IMR-90 (cell line): Measurements from ENCODE around the gene BCAS3. TPM values are rescaled to one million over a fixed set of nuclear protein-coding genes. Genes with fewer than 3 reads are reported as not detected.

Experiments used
- ATAC-seq: fragments of 200-7000 bp; cut with Tn5 transposase; 2 replicates; pipeline ENCODE4 v1.9.1; 2020; ENCODE audit warnings: low read depth, mild to moderate bottlenecking, moderate library complexity
- BruUV-seq: library from RNA; stranded (reverse); fragments of 400-500 nt; replicated peaks from 2 replicates; lab custom pipeline; 2021; lab: Mats Ljungman, UMichigan
- CTCF ChIA-PET: fragments of 300-600 bp; formaldehyde crosslinking; extraction: SDS; loops from one replicate; lab custom pipeline; 2021; ENCODE audit warnings: antibody characterized with exemption; lab: Yijun Ruan, JAX
- POLR2A ChIA-PET: fragments of 300-600 bp; sonication (Branson Sonifier 250); formaldehyde crosslinking; loops from one replicate; lab custom pipeline; 2022; ENCODE audit warnings: antibody characterized with exemption; ENCODE audit not compliant: unreplicated experiment; lab: Charles Lee
- DNase-seq: peaks from one replicate; pipeline ENCODE4 v3.0.0; 2013
- H2AFZ ChIP-seq: replicated peaks from 2 replicates; pipeline ENCODE3; 2013; ENCODE audit warnings: low read length, mild to moderate bottlenecking; ENCODE audit not compliant: poor library complexity
- H2AK5ac ChIP-seq: 2 replicates; pipeline ENCODE4 v1.6.1; 2013; ENCODE audit warnings: low read depth, low read length, inconsistent platforms
- H2AK9ac ChIP-seq: replicated peaks from 2 replicates; pipeline ENCODE3; 2013; ENCODE audit warnings: mild to moderate bottlenecking, low read depth, low read length, moderate library complexity; ENCODE audit not compliant: poor library complexity
- H2BK120ac ChIP-seq: 2 replicates; pipeline ENCODE4 v1.6.1; 2013; ENCODE audit warnings: low read depth, low read length, inconsistent platforms
- H2BK15ac ChIP-seq: 3 replicates; pipeline ENCODE4 v1.6.1; 2013; ENCODE audit warnings: low read depth, low read length, inconsistent platforms
- H2BK20ac ChIP-seq: 2 replicates; pipeline ENCODE4 v1.6.1; 2013; ENCODE audit warnings: low read depth, mild to moderate bottlenecking, inconsistent platforms, low read length, moderate library complexity
- H2BK5ac ChIP-seq: 2 replicates; pipeline ENCODE4 v1.6.1; 2013; ENCODE audit warnings: mild to moderate bottlenecking, low read depth, low read length, inconsistent platforms; ENCODE audit not compliant: poor library complexity, severe bottlenecking
- H3K14ac ChIP-seq: replicated peaks from 2 replicates; pipeline ENCODE4 v1.6.1; 2013; ENCODE audit warnings: low read depth, low read length, inconsistent platforms
- H3K18ac ChIP-seq: 2 replicates; pipeline ENCODE4 v1.6.1; 2013; ENCODE audit warnings: low read depth, low read length, control low read depth
- H3K23ac ChIP-seq: 2 replicates; pipeline ENCODE4 v1.6.1; 2013; ENCODE audit warnings: low read depth, low read length, inconsistent platforms
- H3K27ac ChIP-seq: 2 replicates; pipeline ENCODE4 v1.5.1; 2013; ENCODE audit warnings: mild to moderate bottlenecking, control low read depth, low read length; ENCODE audit not compliant: insufficient read depth
- H3K27me3 ChIP-seq: 2 replicates; pipeline ENCODE4 v1.6.1; 2013; ENCODE audit warnings: low read length; ENCODE audit not compliant: control insufficient read depth, insufficient read depth
- H3K36me3 ChIP-seq: 2 replicates; pipeline ENCODE4 v1.6.1; 2013; ENCODE audit warnings: low read length, mixed read lengths; ENCODE audit not compliant: control insufficient read depth, insufficient read depth
- H3K4ac ChIP-seq: 2 replicates; pipeline ENCODE4 v1.6.1; 2013; ENCODE audit warnings: low read depth, low read length, inconsistent platforms
- H3K4me1 ChIP-seq: 2 replicates; pipeline ENCODE4 v1.6.1; 2013; ENCODE audit warnings: low read length, mixed read lengths; ENCODE audit not compliant: control insufficient read depth, insufficient read depth
- H3K4me2 ChIP-seq: 2 replicates; pipeline ENCODE4 v1.6.1; 2013; ENCODE audit warnings: low read depth, mild to moderate bottlenecking, control low read depth, low read length, moderate library complexity
- H3K4me3 ChIP-seq: 2 replicates; pipeline ENCODE4 v1.5.1; 2013; ENCODE audit warnings: low read depth, mild to moderate bottlenecking, control low read depth, low read length, moderate library complexity; ENCODE audit not compliant: insufficient read depth
- H3K56ac ChIP-seq: 2 replicates; pipeline ENCODE4 v1.6.1; 2013; ENCODE audit warnings: low read length, inconsistent platforms; ENCODE audit not compliant: insufficient read depth; ENCODE audit errors: extremely low read depth
- H3K79me1 ChIP-seq, 2 experiments: 2 replicates each; pipeline ENCODE4 v1.6.1; 2013; ENCODE audit warnings: low read length in 2 of 2, inconsistent platforms in 1 of 2, low read depth in 1 of 2
- H3K9ac ChIP-seq: 2 replicates; pipeline ENCODE4 v1.6.1; 2013; ENCODE audit warnings: low read depth, low read length, control low read depth
- H3K9me1 ChIP-seq: 2 replicates; pipeline ENCODE4 v1.6.1; 2013; ENCODE audit warnings: low read length, inconsistent platforms; ENCODE audit not compliant: insufficient read depth
- H3K9me3 ChIP-seq: 2 replicates; pipeline ENCODE4 v1.6.1; 2013; ENCODE audit warnings: low read length; ENCODE audit not compliant: control insufficient read depth, insufficient read depth
- H4K20me1 ChIP-seq: 2 replicates; pipeline ENCODE4 v1.6.1; 2013; ENCODE audit warnings: low read length, inconsistent platforms; ENCODE audit not compliant: insufficient read depth
- H4K5ac ChIP-seq: 2 replicates; pipeline ENCODE4 v1.6.1; 2013; ENCODE audit warnings: mild to moderate bottlenecking, low read depth, low read length, control low read depth
- H4K8ac ChIP-seq, 2 experiments: 2 replicates each; pipeline ENCODE4 v1.6.1; 2013; ENCODE audit warnings: low read depth in 2 of 2, low read length in 2 of 2, control low read depth in 1 of 2, inconsistent platforms in 1 of 2
- H4K91ac ChIP-seq: 2 replicates; pipeline ENCODE4 v1.6.1; 2013; ENCODE audit warnings: low read depth, low read length, inconsistent platforms; ENCODE audit not compliant: insufficient read depth
- BHLHE40 ChIP-seq: fragments of 150-350 bp; IDR thresholded peaks from 2 replicates; pipeline ENCODE4 v1.6.1; 2016; ENCODE audit warnings: mild to moderate bottlenecking, low read depth, low read length
- CEBPB ChIP-seq: IDR thresholded peaks from 2 replicates; pipeline ENCODE4 v1.6.1; 2012; ENCODE audit warnings: low read depth, low read length, improper control_type of control experiment
- CHD1 ChIP-seq: IDR thresholded peaks from 2 replicates; pipeline ENCODE4 v1.6.1; 2012; ENCODE audit warnings: low read depth, low read length, improper control_type of control experiment
- FOS ChIP-seq: fragments of 150-350 bp; IDR thresholded peaks from 2 replicates; pipeline ENCODE4 v1.6.1; 2016; ENCODE audit warnings: low read depth, low read length
- MAFK ChIP-seq: IDR thresholded peaks from 2 replicates; pipeline ENCODE4 v1.6.1; 2012; ENCODE audit warnings: low read depth, low read length, improper control_type of control experiment
- MAZ ChIP-seq: IDR thresholded peaks from 2 replicates; pipeline ENCODE4 v1.6.1; 2012; ENCODE audit warnings: low read depth, mild to moderate bottlenecking, low read length, improper control_type of control experiment, moderate library complexity, borderline replicate concordance
- MXI1 ChIP-seq: IDR thresholded peaks from 2 replicates; pipeline ENCODE4 v1.6.1; 2012; ENCODE audit warnings: low read depth, mild to moderate bottlenecking, low read length, moderate library complexity, borderline replicate concordance
- NFE2L2 ChIP-seq: fragments of 150-350 bp; IDR thresholded peaks from 2 replicates; pipeline ENCODE4 v1.6.1; 2016; ENCODE audit warnings: low read depth, mild to moderate bottlenecking, low read length
- POLR2A ChIP-seq: IDR thresholded peaks from 2 replicates; pipeline ENCODE4 v1.6.1; 2012; ENCODE audit warnings: mild to moderate bottlenecking, low read depth, low read length
- RAD21 ChIP-seq: IDR thresholded peaks from 2 replicates; pipeline ENCODE4 v1.6.1; 2012; ENCODE audit warnings: low read length, improper control_type of control experiment
- RCOR1 ChIP-seq: IDR thresholded peaks from 2 replicates; pipeline ENCODE4 v1.6.1; 2012; ENCODE audit warnings: mild to moderate bottlenecking, low read length, improper control_type of control experiment; ENCODE audit not compliant: insufficient replicate concordance
- RFX5 ChIP-seq: IDR thresholded peaks from 2 replicates; pipeline ENCODE4 v1.8.0; 2012; ENCODE audit warnings: low read depth, mild to moderate bottlenecking, low read length, moderate library complexity
- SMC3 ChIP-seq: fragments of 150-350 bp; IDR thresholded peaks from 2 replicates; pipeline ENCODE4 v1.6.1; 2016; ENCODE audit warnings: low read depth, mild to moderate bottlenecking, antibody characterized with exemption, low read length, moderate library complexity
- USF2 ChIP-seq: fragments of 150-350 bp; IDR thresholded peaks from 2 replicates; pipeline ENCODE4 v1.6.1; 2017; ENCODE audit warnings: mild to moderate bottlenecking, antibody characterized with exemption, low read length, low read depth
- WGBS, 2 experiments: methylation state at CpG; one replicate each; pipeline versions ENCODE4 v1.1.5 to v1.1.7; 2013; ENCODE audit warnings: missing lambda C conversion rate in 2 of 2; ENCODE audit not compliant: insufficient read length in 1 of 2; ENCODE audit errors: extremely low coverage in 2 of 2; 5-methylcytosine and 5-hydroxymethylcytosine counted together
- dilution Hi-C: fragments of 300-500 bp; cut with HindIII; formaldehyde crosslinking; loops from one replicate; pipeline ENCODE4 v1.14.3; 2018; ENCODE audit warnings: low sequenced_read_pairs; ENCODE audit not compliant: unreplicated experiment
- in situ Hi-C: fragments of 300-500 bp; cut with MboI; formaldehyde crosslinking; loops from 3 replicates; pipeline ENCODE4 v1.14.3; 2019; ENCODE audit warnings: low sequenced_read_pairs, inconsistent platforms, mixed read lengths
- intact Hi-C: fragments of 100-400 bp; cut with micrococcal nuclease; formaldehyde crosslinking; loops from 2 replicates; pipeline ENCODE4 v1.10.0; 2022
- polyA plus RNA-seq, 3 experiments: library from polyadenylated mRNA; depleted of rRNA; stranded (reverse); fragments of >200 nt; gene quantifications; 2 replicates each; pipeline ENCODE4 v1.2.3, GENCODE V29; 2012; ENCODE audit warnings: low replicate concordance in 1 of 3
- total RNA-seq: library from RNA; depleted of rRNA; stranded (reverse); fragments of >200 nt; gene quantifications from 2 replicates; pipeline ENCODE4 v1.2.3, GENCODE V29; 2012
- TF ChIP-seq, protein P1 (sequence below): fragments of 150-350 bp; IDR thresholded peaks from 2 replicates; pipeline ENCODE4 v1.6.1; 2016; ENCODE audit warnings: low read depth, mild to moderate bottlenecking, low read length, moderate library complexity, borderline replicate concordance
- TF ChIP-seq, protein P2 (sequence below): conservative IDR thresholded peaks from 2 replicates; pipeline ENCODE4 v1.5.1; 2012; ENCODE audit warnings: mild to moderate bottlenecking, low read depth, low read length, improper control_type of control experiment

The BCAS3 gene
- total and polyA plus RNA-seq, 2 of the 4 experiments (the other 2 are of a cell fraction): 6.3 to 27.1 TPM

GRCh38 chr17:60891149-60891548 is 213.5 kb downstream of the BCAS3 start:
- ChIA-PET POLR2A (no interaction called here), CTCF (no interaction called here)
- Histone ChIP-seq H2BK15ac (no peak overlapping the region), H4K20me1 (no peaks in the 10 kb centered on the region), H3K9me3 (no peaks in the 10 kb centered on the region), H2AK9ac (no peak overlapping the region), H3K27ac (no peak overlapping the region), H4K8ac (no peak overlapping the region), H3K27me3 (no peaks in the 10 kb centered on the region), H4K5ac (no peak overlapping the region), H3K4me3 (no peak overlapping the region), H3K36me3 (no peaks in the 10 kb centered on the region), H4K91ac (no peak overlapping the region), H2BK5ac (no peak overlapping the region), H3K4me1 (no peaks in the 10 kb centered on the region), H3K18ac (no peak overlapping the region), H3K4me2 (no peak overlapping the region), H3K79me1 (no peaks in the 10 kb centered on the region), H3K4ac (no peak overlapping the region), H3K9me1 (no peaks in the 10 kb centered on the region), H2AFZ (no peak overlapping the region), H3K56ac (no peak overlapping the region), H3K23ac (no peak overlapping the region), H2BK20ac (no peak overlapping the region), H2BK120ac (no peak overlapping the region), H3K9ac (no peak overlapping the region), H2AK5ac (no peak overlapping the region), H3K14ac (no peak overlapping the region)
- WGBS, 2 experiments: no CpG with 5 or more reads among the region's 2 CpGs
- no peak for ATAC-seq
- no TSS peak for BruUV-seq
- dilution Hi-C loops: no loop called here
- in situ Hi-C loops: no loop called here
- intact Hi-C loops: no loop called here
- DNase-seq: no peak
- TF ChIP-seq FOS (no peak), USF2 (no peak), POLR2A (no peak), RAD21 (no peak), SMC3 (no peak), MAFK (no peak), RCOR1 (no peak), CHD1 (no peak), RFX5 (no peak), CEBPB (no peak), MAZ (no peak), MXI1 (no peak), NFE2L2 (no peak), BHLHE40 (no peak)
- TF ChIP-seq, protein P1, sequence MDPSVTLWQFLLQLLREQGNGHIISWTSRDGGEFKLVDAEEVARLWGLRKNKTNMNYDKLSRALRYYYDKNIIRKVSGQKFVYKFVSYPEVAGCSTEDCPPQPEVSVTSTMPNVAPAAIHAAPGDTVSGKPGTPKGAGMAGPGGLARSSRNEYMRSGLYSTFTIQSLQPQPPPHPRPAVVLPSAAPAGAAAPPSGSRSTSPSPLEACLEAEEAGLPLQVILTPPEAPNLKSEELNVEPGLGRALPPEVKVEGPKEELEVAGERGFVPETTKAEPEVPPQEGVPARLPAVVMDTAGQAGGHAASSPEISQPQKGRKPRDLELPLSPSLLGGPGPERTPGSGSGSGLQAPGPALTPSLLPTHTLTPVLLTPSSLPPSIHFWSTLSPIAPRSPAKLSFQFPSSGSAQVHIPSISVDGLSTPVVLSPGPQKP: no peak
- TF ChIP-seq, protein P2, sequence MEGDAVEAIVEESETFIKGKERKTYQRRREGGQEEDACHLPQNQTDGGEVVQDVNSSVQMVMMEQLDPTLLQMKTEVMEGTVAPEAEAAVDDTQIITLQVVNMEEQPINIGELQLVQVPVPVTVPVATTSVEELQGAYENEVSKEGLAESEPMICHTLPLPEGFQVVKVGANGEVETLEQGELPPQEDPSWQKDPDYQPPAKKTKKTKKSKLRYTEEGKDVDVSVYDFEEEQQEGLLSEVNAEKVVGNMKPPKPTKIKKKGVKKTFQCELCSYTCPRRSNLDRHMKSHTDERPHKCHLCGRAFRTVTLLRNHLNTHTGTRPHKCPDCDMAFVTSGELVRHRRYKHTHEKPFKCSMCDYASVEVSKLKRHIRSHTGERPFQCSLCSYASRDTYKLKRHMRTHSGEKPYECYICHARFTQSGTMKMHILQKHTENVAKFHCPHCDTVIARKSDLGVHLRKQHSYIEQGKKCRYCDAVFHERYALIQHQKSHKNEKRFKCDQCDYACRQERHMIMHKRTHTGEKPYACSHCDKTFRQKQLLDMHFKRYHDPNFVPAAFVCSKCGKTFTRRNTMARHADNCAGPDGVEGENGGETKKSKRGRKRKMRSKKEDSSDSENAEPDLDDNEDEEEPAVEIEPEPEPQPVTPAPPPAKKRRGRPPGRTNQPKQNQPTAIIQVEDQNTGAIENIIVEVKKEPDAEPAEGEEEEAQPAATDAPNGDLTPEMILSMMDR: no peak
